Measurements from ENCODE around the gene PSMC3. TPM values are rescaled to one million over a fixed set of nuclear protein-coding genes. Genes with fewer than 3 reads are reported as not detected.

PSMC3 gene
- total RNA-seq, 1 donor = 128 TPM

DNA sequence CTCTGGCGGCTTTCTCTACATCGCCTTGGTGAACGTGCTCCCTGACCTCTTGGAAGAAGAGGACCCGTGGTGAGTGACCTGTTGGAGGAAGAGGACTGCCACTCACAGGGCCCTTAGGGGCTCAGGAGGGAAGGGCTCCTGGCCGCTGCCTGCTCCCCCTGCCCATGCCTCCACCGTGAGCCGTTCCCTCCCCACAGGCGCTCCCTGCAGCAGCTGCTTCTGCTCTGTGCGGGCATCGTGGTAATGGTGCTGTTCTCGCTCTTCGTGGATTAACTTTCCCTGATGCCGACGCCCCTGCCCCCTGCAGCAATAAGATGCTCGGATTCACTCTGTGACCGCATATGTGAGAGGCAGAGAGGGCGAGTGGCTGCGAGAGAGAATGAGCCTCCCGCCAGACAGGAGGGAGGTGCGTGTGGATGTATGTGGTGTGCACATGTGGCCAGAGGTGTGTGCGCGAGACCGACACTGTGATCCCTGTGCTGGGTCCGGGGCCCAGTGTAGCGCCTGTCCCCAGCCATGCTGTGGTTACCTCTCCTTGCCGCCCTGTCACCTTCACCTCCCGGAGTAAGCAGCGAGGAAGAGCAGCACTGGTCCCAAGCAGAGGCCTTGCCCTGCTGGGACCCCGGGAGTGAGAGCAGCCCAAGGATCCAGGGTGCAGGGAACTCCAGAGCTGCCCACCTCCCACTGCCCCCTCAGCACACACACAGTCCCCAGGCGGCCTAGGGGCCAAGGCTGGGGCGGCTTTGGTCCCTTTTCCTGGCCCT is 11.0 kb downstream of the PSMC3 start:
- H3K4me3 ChIP-seq (ENCODE audit: low read depth, low read length) = no peak overlapping the region
- TF ChIP-seq, protein P1, sequence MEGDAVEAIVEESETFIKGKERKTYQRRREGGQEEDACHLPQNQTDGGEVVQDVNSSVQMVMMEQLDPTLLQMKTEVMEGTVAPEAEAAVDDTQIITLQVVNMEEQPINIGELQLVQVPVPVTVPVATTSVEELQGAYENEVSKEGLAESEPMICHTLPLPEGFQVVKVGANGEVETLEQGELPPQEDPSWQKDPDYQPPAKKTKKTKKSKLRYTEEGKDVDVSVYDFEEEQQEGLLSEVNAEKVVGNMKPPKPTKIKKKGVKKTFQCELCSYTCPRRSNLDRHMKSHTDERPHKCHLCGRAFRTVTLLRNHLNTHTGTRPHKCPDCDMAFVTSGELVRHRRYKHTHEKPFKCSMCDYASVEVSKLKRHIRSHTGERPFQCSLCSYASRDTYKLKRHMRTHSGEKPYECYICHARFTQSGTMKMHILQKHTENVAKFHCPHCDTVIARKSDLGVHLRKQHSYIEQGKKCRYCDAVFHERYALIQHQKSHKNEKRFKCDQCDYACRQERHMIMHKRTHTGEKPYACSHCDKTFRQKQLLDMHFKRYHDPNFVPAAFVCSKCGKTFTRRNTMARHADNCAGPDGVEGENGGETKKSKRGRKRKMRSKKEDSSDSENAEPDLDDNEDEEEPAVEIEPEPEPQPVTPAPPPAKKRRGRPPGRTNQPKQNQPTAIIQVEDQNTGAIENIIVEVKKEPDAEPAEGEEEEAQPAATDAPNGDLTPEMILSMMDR (IDR thresholded peaks at IDR 0.05; ENCODE audit: insufficient read depth, low read length) = no peak
- no peak for DNase-seq (ENCODE audit: low read depth)

DNA sequence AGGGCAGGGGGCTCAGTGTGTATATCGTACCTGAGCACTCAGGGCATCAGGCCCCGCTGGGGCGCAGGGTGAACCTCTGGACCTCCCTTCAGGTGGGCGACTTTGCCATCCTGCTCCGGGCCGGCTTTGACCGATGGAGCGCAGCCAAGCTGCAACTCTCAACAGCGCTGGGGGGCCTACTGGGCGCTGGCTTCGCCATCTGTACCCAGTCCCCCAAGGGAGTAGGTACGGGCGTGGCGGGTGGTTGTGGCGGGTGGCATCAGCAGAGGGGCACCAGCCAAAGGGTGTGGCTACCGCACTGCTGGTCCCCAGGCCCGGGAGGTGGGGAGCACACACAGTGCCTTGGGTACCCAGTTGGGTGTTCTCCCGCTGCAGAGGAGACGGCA is 11.6 kb downstream of the PSMC3 start:
- H3K4me3 ChIP-seq (ENCODE audit: low read depth, low read length) = no peak overlapping the region
- TF ChIP-seq, protein P1 (IDR thresholded peaks at IDR 0.05; ENCODE audit: insufficient read depth, low read length) = no peak
- no peak for DNase-seq (ENCODE audit: low read depth)

DNA sequence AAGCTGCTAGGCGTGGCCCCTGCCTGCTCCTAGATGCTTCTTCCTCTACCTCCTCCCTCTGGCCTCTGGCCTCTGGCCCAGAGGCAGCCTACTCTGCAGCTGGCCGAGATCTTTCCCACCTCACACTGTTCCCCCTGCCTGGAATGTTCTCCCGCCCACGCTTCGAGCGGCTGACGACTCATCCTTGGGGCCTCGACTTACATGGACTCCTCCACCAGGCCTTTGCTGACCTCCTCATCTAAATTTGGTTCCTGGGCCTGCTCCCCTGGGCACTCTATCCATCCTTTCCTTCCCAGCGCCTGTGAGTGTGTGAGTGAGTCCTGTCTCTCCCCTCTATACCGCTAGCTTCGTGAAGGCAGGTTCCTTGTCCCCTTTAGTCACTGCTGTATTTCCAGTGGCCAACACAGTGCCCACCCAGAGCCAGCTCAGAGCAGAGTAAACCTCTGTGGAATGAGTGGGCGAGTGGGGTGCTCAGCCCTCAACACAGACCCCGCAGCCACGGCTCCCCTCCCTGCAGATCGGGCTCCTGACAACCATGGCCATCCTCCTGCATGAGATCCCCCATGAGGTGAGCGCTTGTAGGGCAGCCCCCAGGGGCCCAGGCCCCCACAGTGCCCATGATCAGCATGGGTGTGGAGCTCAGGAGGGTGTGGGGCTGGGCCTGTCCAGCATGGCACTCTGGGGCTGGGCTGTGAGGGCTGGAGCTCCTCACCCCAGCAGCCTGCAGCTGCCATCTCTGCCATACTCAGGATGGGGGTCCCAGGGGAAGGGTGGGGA is 12.1 kb downstream of the PSMC3 start:
- no peak overlapping the region for H3K4me3 ChIP-seq (ENCODE audit: low read depth, low read length)
- TF ChIP-seq, protein P1 (IDR thresholded peaks at IDR 0.05; ENCODE audit: insufficient read depth, low read length) = no peak
- DNase-seq (ENCODE audit: low read depth) = peak; percentile 66

DNA sequence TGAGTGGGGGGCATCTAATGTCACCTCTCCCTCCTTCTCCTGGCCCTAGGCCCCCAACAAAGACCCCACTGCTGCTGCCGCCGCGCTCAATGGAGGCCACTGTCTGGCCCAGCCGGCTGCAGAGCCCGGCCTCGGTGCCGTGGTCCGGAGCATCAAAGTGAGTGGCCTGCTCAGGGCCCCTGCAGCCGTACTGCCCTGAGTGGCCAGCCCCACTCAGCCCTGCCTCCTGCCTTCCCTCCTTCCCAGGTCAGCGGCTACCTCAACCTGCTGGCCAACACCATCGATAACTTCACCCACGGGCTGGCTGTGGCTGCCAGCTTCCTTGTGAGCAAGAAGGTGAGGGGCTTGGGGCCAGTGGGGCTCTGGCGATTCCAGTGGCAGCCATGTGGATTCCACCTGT is 12.9 kb downstream of the PSMC3 start:
- TF ChIP-seq, protein P1 (IDR thresholded peaks at IDR 0.05; ENCODE audit: insufficient read depth, low read length) = no peak
- H3K4me3 ChIP-seq (ENCODE audit: low read depth, low read length) = no peak overlapping the region
- no peak for DNase-seq (ENCODE audit: low read depth)

DNA sequence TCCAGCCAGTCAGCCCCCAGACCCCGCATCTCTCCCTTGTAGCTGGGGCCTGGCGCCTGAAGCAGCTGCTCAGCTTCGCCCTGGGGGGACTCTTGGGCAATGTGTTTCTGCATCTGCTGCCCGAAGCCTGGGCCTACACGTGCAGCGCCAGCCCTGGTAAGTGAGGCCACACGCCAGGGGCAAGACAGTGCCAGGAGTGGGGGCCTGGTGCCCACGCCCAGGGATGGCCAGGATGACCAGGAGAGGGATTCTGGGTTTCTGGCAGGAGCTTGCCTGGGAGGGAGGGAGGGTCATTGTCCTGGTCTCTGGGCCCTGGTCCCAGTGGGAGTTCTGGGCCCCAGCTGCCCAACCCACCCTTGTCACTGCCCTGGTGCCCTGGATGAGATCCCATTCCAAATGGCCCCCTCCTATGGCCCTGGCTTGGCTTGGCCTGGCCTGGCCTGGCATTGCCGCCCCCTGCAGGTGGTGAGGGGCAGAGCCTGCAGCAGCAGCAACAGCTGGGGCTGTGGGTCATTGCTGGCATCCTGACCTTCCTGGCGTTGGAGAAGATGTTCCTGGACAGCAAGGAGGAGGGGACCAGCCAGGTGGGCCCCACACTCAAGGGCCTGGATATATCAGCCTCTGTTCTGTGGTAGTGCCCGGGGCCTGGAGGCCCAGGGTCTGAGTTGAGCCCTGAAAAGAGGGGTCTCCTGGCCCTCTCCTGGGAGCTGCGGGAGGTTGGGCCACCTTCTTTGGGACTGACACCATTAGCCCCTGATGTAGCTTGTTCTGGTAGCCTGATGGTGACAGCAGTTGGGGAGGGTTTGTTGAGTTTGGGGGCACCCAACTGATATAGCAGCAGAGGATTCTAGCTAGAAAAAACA is 14.1 kb downstream of the PSMC3 start:
- H3K4me3 ChIP-seq (ENCODE audit: low read depth, low read length) = no peak overlapping the region
- TF ChIP-seq, protein P1 (IDR thresholded peaks at IDR 0.05; ENCODE audit: insufficient read depth, low read length) = peak; percentile 84
- DNase-seq (ENCODE audit: low read depth) = no peak

DNA sequence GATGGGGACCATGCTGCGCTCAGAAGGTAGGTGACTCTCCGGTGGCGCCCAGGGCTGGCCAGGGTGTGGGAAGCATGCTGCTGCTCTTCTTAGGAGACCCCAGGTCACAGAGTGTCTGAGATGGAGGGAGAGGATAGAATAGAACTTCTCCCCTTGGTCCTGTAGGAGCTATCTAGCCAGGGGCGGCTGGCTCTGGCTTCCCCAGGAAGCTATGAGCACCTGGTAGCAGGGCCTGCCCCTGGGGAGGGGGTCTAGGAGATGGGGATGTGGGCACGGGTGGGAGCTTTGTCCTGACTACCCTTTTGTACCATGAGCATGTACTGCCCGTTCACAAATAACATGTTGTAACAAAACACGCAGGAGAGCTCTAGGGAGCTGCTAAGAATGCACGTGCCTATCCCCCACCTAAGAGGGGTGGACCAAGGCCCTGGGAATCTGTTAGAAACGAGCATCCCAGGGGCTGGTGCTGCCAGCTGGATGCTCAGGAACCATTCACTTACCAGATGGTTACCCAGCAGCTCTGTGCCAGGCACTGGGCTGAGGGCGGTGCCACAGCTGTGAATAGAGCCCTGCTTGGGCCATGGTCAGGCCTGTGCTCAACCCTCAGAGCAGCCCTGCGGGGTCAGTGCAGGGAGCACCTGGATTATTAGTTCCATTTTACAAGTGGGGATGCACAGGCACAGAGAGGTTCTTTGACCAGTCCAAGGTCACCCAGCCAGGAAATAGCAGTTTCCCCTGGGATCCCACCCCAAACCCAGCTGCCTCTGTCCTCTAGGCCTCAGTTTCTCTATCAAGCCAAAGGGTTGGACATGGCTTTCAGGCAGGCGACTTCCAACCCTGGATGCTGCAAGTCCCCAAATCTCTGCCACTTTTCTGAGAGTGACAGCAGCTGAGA is 15.6 kb downstream of the PSMC3 start:
- H3K4me3 ChIP-seq (ENCODE audit: low read depth, low read length) = peak overlapping the region; percentile 97
- DNase-seq (ENCODE audit: low read depth) = no peak
- TF ChIP-seq, protein P1 (IDR thresholded peaks at IDR 0.05; ENCODE audit: insufficient read depth, low read length) = no peak

Data from fibroblast of the aortic adventitia (primary cell).